Cortex of kidney (tissue), 1 donor: ENCODE measurements around the gene PPTC7.
"Not testable (repeated sequence)": the region's sequence is repeated elsewhere in the genome, so short reads cannot be mapped to it uniquely, and the experiment has no call there.

Experiments used
- DNase-seq: peaks from one replicate; lab custom pipeline; 2025; lab: John Stamatoyannopoulos, UW

The PPTC7 gene

GRCh38 chr12:110585231-110585799 lies 2.2 kb upstream of the PPTC7 start:
- DNase-seq = no peak

GRCh38 chr12:110582276-110583136 lies 612 bp downstream of the PPTC7 start:
- peak; percentile 52 for DNase-seq

- DNase-seq = no peak
These were observed 1.2 kb downstream of the PPTC7 start for GRCh38 chr12:110581931-110582275.

DNA sequence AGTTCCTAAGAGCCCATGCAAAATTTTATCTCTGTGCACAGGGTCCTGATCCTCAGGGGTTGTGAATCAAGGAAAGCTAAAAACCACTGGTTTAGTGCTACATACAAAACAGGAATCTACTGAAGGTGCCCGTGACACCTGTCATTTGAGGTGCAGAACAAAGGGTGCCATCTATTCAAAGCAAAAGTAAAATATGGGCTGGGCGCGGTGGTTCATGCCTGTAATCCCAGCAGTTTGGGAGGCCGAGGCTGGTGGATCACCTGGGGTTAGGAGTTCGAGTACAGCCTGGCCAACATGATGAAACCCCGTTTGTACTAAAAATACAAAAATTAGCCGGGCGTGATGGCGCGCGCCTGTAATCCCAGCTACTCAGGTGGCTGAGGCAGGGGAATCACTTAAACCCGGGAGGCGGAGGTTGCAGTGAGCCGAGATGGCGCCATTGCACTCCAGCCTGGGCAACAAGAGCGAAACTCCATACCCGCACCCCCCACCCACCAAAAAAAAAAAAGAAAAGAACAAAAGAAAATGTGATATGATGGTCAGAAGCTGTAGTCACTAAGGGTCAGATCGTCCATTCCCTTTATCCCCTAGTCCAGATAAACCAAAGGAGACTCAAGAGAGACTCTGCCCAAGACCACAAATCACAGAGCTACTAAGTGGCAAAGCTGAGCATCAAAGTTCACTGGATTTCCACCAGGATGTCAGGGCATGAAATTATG lies 3.4 kb downstream of the PPTC7 start:
- DNase-seq = no peak

- DNase-seq = no peak
These were observed 4.2 kb downstream of the PPTC7 start for GRCh38 chr12:110578694-110579534.

- no peak for DNase-seq
These were observed 5.0 kb downstream of the PPTC7 start for GRCh38 chr12:110577864-110578693.

DNA sequence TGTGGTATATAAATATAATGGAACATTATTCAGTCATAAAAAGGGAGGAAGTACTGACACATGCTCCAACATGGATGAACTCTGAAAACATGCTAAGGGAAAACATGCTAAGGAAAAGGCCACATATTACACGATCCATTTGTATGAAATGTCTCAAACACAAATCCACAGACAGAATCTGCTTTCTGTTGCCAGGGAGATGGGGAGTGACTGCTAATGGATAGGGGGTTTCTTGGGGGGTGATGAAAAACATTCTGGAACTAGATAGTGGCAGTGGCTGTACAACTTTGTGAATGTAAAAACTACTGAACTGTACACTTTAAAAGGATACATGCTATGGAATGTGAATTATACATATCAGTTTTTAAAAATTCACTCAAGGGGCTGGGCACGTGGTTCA lies 6.6 kb downstream of the PPTC7 start:
- DNase-seq = no peak

DNA sequence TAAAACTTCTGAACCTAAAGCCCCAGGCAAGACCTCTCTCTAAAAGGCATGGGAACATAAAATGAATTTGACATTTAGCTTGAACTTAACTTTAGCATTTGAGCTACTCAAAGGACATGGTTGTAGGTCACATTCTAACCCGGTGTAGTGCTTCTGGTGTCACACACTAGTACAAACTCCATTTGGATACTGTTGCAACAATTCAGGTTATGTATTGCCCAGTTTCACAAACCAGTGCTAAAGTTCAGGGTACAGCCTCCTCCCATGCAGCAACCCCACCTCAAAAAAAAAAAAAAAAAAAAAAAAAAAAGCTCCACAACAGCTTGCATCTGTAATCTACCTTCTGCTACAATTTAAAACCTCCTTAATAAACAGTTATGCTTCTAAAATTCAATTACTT lies 7.8 kb downstream of the PPTC7 start:
- DNase-seq = no peak

DNA sequence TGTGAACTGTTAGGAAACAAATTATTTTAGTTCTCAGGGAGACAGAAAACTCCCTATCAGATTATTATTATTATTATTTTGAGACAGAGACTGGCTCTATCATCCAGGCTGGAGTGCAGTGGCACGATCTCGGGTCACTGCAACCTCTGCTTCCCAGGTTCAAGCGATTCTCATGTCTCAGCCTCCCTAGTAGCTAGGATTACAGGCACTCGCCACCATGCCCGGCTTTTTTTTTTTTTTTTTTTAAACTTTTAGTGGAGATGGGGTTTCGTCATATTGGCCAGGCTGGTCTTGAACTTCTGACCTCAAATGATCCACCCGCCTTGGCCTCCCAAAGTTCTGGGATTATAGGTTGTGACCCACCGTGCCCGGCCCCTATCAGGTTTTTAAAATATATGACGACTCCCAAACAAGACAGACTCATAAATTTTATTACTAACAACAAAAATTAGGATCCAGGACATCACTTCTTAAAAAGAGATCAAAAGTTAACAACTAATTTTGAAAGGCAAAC lies 8.3 kb downstream of the PPTC7 start:
- DNase-seq = not testable (repeated sequence)

DNA sequence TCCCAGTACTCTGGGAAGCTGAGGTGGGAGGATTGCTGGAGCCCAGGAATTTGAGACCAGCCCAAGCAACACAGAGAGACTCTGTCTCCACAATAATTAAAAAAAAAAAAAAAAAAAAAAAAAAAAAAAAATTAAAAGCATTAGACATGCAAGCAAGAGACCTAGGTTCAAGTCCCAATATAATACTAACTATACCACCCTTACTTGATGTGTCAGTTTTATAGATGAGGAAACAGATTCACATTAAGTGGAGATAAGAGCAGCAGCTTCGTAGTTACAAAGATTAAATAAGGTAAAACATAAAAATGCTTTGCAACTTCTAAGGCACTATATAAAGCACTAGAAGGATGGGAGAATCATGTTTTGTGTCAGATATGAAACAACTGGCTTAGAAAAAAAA lies 9.1 kb downstream of the PPTC7 start:
- DNase-seq = no peak

- not testable (repeated sequence) for DNase-seq
These were observed 12.3 kb downstream of the PPTC7 start for GRCh38 chr12:110570798-110571197.

GRCh38 chr12:110569838-110570237 lies 13.3 kb downstream of the PPTC7 start:
- DNase-seq = not testable (repeated sequence)

DNA sequence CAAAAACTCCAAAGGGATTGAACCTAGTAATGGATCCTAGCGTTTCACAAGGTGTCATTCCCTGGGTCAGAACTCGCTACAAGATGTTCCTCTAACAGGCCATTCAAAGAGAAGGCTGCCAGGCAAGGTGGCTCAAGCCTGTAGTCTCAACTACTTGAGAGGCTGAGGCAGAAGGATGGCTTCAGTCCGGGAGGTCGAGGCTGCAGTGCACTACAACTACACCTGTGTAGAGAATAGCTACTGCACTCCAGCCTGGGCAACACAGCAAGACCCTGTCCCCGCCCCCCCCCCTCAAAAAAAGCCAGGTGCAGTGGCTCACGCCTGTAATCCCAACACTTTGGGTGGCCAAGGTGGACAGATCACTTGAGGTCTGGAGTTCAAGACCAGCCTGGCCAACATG lies 14.4 kb downstream of the PPTC7 start:
- no peak for DNase-seq

GRCh38 chr12:110566993-110567392 lies 16.1 kb downstream of the PPTC7 start:
- DNase-seq = no peak

DNA sequence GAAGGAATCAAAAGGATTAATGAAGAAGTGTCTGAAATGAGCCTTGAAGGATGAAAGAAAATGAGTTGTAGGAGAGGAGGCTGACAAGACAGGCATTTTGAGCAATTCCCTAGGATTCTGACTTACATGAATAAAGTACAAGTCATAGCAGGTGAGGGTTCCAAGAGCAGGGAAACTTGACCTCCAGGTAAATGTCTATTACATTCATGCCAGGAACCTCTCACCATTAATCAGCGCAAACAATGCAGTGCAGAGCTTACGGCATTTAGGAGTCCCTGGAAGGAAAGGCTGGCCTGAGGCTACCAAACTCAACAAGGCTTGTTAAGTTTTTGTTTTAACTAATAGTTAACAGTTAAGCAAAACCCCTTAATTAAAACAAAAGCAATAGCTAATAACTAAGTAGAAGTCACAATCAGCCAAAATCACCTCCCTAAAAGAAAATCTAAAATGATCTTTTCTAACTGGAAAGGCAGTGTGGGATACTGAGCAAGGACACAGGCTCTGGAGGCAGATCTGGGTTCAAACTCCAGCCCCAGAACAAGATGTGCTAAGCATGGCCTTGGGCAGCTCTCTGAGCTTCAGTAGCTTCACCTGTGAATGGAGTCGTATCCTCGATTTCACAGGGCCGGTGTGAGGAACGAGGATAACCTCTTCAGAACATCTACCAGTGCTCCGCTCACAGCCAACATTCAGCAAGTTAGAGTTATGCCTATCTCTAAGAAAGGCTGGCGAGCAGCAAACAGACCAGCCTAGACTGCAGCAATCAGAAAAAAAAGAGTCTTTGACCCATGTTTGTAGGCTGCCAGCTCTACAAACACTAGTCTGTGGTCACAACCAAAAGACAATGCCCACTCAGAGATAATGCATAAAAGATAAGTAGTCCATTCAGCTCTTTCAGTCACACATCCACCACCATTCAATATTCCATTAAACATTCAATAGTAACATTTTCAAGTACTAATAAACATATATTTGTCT lies 16.9 kb downstream of the PPTC7 start:
- no peak for DNase-seq

- DNase-seq = no peak
These were observed 18.6 kb downstream of the PPTC7 start for GRCh38 chr12:110564471-110564991.

GRCh38 chr12:110563702-110564470 lies 19.2 kb downstream of the PPTC7 start:
- no peak for DNase-seq

DNA sequence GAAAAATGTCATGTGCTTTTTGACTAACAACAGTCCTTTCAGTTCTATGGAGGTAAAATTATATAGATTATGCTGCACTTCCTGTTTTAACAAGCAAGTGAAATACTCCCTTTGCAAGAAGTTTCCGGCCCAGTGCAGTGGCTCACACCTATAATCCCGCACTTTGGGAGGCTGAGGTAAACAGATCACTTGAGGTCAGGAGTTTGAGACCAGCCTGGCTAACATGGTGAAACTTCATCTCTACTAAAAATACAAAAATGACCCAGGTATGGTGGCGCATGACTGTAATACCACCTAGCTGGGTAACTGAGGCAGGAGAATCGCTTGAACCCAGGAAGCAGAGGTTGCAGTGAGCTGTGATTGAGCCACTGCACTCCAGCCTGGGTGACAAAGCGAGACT lies 20.7 kb downstream of the PPTC7 start:
- DNase-seq = not testable (repeated sequence)
